ENCODE measurements around the gene OTOF. TPM values are rescaled to one million over a fixed set of nuclear protein-coding genes. Genes with fewer than 3 reads are reported as not detected.

The OTOF gene
- total RNA-seq, result not detected in 2 replicates

DNA sequence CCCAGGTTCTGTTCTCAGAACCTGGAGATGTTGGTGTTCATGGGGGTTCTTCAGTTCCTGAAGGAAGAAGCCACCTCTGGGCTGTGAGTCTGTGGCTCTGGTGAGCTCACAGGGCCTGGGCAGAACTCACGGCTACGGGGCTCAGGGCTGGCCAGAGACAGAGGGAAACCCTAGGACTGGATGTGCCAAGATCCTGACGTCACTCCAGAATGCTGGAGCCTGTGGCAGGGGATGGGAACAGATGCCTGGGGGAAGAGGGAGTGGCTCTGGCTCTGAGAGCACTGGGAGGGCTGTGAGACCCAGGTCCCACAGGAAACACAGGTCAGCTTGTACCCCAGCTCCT is at the start of gene OTOF:
OTOF (minus strand) TSS at position 214 of the 343 bp plus-strand sequence.
- no peak for DNase-seq (ENCODE audit: low read depth)
- TF ChIP-seq, protein P1, sequence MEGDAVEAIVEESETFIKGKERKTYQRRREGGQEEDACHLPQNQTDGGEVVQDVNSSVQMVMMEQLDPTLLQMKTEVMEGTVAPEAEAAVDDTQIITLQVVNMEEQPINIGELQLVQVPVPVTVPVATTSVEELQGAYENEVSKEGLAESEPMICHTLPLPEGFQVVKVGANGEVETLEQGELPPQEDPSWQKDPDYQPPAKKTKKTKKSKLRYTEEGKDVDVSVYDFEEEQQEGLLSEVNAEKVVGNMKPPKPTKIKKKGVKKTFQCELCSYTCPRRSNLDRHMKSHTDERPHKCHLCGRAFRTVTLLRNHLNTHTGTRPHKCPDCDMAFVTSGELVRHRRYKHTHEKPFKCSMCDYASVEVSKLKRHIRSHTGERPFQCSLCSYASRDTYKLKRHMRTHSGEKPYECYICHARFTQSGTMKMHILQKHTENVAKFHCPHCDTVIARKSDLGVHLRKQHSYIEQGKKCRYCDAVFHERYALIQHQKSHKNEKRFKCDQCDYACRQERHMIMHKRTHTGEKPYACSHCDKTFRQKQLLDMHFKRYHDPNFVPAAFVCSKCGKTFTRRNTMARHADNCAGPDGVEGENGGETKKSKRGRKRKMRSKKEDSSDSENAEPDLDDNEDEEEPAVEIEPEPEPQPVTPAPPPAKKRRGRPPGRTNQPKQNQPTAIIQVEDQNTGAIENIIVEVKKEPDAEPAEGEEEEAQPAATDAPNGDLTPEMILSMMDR (conservative IDR thresholded peaks at IDR 0.05; ENCODE audit: low read depth, low read length), result no peak
- no peak within 1 kb of the TSS for H3K4me3 ChIP-seq (ENCODE audit: low read depth, low read length)

DNA sequence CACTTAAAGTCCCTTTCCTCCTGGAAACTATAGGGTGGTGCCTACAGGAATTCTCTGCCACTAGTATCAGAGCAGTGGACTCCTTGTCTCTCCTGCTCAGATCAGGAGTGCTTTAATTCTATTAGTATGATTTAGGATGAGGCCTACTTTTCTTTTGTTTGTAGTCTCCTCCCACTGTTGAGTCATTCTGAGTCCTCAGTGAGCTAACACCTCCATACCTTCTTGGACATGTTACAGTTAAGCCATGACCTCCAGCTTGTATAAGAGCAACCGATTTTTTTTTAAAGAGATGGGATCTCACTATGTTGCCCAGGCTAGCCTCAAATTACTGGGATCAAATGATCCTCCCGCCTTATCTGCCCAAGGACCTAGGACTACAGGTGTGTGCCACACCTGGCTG is 48.7 kb upstream of the OTOF start:
- no peak overlapping the region for H3K4me3 ChIP-seq (ENCODE audit: low read depth, low read length)
- DNase-seq (ENCODE audit: low read depth), result no peak
- TF ChIP-seq, protein P1 (conservative IDR thresholded peaks at IDR 0.05; ENCODE audit: low read depth, low read length), result no peak

DNA sequence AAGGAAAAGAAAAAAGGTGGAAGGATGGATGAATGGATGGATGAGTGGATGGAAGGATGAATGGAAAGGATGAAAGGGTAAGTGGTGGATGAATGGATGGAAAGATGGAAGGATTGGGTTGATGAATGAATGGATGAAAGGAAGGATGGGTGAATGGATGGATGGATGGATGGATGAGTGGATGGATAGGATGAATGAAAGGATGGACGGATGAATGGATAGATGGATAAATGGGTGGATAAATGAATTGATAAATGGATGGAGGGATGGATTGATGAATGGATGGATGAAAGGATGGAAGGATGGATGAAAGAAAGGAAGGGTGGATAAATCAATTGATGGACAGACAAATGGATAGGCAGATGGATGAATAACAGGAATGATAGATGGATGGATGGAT is 48.2 kb upstream of the OTOF start:
- no peak for DNase-seq (ENCODE audit: low read depth)
- H3K4me3 ChIP-seq (ENCODE audit: low read depth, low read length), result no peak overlapping the region
- TF ChIP-seq, protein P1 (conservative IDR thresholded peaks at IDR 0.05; ENCODE audit: low read depth, low read length), result no peak

DNA sequence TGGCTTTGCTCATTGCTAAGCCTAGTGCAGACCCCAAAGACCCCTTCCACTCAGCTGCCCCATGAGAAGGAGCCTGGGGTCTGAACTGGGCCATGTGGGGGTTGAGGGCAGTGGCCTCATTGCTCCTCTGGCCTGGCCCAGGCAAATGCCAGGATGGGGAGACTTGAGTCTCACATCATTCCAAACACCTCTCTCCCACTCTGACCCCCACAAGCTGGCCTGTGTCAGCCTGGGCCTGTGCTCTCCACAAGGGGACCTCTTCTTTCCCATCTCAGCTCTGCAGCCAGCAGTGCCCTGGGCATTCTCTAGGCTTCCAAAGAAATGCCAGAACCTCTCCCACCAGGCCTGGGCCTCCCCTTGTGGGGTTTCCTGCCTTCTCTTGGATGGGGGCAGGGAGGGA is 45.8 kb upstream of the OTOF start:
- DNase-seq (ENCODE audit: low read depth), result no peak
- TF ChIP-seq, protein P1 (conservative IDR thresholded peaks at IDR 0.05; ENCODE audit: low read depth, low read length), result no peak

DNA sequence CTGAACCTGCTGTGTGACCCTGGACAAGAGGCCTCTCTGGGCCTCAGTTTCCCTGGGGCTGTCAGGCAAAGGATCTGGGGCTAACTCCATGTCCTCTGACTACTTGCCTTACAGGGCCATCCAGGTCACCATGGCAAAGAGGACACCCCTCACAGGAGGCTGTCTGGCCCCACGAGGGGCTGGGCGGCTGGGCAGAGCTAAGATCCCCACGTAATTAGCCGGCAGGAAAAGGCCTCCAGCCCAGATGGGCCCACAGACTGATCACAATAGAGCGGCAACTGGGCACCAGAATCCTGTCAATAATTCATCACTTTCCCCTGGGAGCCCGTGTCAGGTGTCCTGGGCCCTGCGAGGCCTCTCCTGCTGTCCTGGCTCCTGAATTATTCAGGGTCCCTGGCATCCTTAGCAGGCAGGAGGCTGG is 44.8 kb upstream of the OTOF start:
- H3K4me3 ChIP-seq (ENCODE audit: low read depth, low read length), result no peak overlapping the region
- TF ChIP-seq, protein P1 (conservative IDR thresholded peaks at IDR 0.05; ENCODE audit: low read depth, low read length), result no peak

More for the DNA sequence above, 45.8 kb upstream of the OTOF start:
- no peak overlapping the region for H3K4me3 ChIP-seq (ENCODE audit: low read depth, low read length)

DNA sequence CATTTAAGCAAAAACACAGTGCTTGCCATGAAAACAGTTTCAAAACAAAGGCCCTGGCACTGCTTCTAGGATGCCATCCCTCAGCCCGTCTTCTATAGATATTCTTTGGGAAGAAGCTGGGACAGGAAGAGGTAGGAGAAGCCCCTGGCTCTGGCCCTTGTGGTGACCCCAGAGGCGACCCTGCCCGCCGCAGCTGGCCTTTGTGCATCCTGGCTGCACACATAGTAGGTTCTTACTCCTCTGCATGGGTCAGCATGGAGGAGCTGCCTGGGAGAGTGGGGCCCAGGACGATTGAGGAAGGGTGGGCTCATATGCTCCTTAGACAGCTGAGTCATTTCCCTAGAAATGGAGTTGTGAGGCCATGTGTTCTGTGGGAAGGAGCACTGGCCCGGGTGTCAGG is 44.4 kb upstream of the OTOF start:
- DNase-seq (ENCODE audit: low read depth), result no peak
- no peak overlapping the region for H3K4me3 ChIP-seq (ENCODE audit: low read depth, low read length)
- TF ChIP-seq, protein P1 (conservative IDR thresholded peaks at IDR 0.05; ENCODE audit: low read depth, low read length), result no peak

More for the DNA sequence above, 44.8 kb upstream of the OTOF start:
- no peak for DNase-seq (ENCODE audit: low read depth)

DNA sequence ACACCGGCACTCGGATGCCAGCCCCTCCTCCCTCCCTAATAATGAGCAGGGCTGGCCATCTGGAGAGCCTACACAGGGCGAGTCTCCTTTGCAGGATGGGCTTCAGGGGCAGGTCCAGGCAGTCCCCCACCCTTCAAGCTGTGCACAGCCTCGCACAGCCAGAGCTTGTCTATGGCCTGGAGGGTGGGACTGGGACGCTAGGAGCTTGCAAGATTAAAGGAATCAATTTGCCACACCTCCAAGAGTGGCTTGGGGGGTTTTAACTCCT is 43.9 kb upstream of the OTOF start:
- TF ChIP-seq, protein P1 (conservative IDR thresholded peaks at IDR 0.05; ENCODE audit: low read depth, low read length), result no peak
- no peak overlapping the region for H3K4me3 ChIP-seq (ENCODE audit: low read depth, low read length)
- DNase-seq (ENCODE audit: low read depth), result no peak

Data from epithelial cell of proximal tubule (primary cell).